NCI-H69 (cell line): ENCODE measurements around the gene PKP4.

Source experiments
- DNase-seq: peaks from one replicate; lab custom pipeline; 2025; lab: John Stamatoyannopoulos, UW

Gene PKP4

DNA sequence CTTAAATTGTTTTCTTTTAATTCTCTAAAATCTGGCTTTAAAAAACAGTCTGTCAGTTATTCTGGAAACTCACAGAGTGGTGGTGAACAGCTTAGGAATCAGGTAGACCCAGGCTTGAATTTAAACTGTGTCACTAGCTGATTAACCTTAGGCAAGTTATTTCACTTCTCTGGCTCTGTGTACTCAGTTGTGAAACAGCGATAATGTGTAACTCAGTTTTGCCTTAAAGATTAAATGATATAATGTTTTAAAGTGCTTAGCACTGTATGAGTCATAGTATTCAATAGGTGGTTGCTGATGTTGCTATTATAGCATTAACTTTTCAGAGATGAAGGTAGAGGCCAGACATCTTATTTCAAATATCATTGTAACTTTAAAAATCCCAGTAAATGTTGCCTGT is 40.7 kb downstream of the PKP4 start:
- no peak for DNase-seq

DNA sequence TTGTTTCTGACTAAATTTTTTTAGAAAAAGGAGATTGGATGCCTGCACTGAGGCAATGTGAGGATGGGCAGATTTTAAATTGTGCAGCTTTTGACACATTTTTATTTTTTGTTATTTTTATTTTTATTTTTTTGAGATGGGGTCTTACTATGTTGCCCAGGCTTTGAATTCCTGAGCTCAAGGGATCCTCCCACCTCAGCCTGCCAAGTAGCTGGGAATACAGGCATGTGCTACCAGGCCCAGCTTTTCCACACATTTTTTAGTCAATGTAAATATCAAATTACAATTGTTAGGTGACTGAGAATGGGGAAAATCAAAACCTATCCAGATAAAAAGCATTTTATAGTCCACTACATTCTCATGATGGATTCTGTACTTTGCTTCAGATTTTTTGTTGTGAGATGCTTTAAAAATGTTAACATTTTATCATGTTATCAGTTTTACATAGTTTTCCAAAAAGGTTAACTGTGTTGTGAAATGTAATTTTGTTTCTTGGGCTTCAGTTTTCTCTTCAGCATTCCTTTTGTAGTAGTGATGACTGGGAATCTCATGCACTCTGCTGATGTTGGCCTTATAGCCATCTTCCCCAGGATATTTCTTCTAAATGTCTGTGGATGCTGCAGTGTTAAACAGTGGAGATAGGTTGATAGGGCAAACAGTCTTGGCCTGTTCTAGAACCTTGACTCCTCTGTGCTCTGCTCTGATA is 41.4 kb downstream of the PKP4 start:
- DNase-seq: no peak

DNA sequence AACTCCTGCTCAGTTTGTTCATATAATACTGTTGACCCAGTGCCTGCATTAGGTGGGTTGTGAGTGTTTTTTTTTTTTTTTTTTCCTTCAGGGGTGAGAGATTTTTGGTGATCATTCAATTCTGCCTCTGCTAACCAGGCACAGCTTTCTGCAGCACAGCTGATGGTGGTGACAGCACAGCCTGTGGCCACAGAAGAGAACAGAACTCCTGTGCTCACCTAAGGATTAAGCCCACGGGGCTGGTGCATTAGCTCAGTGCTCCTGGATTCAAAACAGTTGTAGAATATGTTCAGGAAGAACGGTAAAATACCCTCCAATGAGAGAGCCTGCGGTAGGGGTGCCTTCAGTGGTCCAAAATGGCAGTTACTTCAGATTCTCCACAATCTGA is 42.0 kb downstream of the PKP4 start:
- no peak for DNase-seq

DNA sequence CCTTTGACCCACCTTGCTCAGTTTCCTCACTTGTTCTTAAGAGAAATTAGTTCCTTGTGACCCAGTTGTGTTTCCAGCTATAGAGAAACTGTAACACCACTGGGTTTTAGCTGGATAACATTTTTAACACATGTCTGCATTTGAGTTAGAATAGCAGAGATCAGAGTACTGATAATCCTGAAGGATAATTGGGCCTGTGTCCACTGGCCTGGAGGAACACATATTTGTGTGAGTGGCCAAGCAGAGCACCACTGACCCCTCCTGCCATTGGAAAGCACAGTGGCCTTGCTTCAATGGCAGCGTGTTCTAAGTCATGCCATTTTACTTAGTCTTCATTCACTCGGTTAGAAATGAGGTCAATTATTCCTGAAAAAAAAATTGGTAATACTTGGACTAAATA is 42.6 kb downstream of the PKP4 start:
- no peak for DNase-seq

DNA sequence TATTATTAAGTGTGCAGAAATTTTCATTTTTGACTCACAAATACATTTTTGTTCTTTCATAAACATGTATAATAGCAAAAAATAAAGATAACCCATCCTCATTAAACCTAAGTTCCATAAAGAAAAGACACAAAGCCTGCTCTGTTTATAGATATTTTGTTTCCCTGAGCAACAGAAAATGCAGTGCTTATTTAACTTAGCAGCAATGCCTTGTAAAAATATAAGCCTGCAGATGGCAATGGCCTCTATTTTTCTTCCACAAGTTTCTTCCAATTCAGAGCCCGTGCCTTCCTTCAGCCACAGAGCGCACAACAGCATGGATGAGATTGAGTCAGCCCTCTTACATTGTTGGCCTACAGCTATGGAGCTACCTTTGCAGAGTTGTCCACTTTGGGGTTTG is 43.6 kb downstream of the PKP4 start:
- no peak for DNase-seq

DNA sequence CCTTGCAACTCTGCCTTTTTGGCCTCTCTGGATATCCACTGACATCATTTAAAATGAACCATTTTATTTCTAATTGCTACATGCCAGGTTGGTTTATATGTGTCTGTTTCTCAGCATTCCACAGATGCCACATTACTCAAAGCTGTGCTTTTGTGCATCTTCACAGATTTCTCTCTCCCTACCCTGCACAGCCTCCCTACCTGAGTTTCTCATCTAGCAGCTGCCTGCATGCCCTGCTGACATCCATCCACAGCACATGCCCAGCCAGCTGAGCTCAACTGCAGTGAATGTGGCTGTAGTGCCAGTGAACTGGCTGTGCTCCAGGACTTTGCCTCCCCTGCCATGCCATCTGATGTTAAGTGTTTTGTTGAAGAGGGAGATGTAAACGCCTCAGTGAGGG is 44.5 kb downstream of the PKP4 start:
- peak; percentile 82 for DNase-seq

DNA sequence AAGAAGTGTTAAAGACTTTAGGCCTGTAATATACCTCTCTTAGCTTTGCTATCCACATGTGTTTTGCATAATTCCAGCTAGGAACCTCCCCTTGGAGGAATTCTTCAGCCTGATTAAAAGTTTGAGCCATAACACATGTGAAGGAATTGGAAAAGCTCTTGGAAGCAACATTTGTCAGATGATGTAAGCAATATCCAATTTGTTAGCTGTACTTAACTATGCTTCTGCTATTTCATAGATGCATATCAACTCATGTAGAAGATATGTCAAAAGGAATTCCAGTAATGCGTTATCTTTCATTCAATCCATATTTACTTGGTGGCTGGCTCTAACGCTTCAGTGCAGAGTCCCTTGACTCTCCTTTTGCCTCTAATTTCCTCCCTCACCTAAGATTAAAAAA is 46.2 kb downstream of the PKP4 start:
- no peak for DNase-seq

DNA sequence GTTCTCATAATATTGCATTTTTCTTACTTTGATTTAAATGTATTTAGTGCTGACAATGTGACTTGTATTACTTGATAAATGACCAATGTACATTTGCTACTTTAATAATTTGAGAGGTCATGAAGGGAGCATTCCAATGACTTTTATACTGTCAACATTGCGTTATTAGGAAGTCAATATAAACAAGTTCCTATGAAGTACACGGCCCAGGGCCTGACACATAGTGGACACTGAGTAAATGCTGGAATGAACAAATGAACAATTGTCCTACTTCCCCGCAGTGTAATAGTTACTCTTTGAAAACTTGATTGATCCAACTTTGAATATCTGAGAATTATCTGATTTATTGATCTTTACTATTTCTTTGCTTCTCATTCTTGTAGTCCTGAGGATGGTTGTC is 47.3 kb downstream of the PKP4 start:
- no peak for DNase-seq

DNA sequence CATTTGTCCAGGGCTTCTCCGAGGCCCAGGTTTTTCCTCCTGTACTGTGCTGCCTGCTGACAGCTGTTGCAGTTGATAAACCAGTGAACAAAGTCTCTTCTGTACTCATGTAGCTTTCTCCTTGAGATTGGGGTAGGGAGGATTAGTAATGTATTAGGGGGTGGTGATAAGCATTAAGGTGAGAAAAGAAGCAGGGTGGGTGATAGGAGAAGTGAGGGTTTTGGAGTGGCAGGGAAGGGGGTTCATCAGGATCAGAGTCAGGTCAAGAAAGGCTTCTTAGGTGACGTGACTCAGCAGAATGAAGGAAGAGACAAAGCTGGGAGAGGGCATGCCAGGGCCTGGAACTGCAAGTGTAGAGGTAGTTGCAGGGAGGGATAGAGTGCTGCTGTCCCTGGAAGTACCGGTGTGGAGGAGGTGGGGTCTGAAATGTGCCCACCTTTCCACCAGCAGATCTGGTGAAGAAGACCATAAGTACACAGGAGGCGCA is 48.7 kb downstream of the PKP4 start:
- DNase-seq: no peak

DNA sequence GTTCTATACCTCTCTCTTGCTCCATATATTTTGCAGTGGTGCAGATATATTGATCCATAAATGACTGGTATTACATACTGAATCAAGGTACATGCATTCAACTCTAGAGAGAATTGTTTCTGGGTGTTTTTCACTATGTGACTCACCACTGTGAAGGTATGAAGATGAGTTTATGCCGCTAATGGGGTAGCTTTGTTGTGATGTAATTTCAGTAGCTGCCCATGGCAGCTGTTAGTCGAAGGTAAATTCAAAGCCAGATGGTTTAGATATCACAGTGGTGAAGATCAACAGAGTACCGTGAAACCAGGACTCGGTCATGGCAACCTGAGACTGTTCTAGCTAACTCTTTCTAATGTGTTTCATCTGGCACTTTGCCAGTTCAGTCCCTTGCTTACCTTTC is 50.4 kb downstream of the PKP4 start:
- peak; percentile 82 for DNase-seq

DNA sequence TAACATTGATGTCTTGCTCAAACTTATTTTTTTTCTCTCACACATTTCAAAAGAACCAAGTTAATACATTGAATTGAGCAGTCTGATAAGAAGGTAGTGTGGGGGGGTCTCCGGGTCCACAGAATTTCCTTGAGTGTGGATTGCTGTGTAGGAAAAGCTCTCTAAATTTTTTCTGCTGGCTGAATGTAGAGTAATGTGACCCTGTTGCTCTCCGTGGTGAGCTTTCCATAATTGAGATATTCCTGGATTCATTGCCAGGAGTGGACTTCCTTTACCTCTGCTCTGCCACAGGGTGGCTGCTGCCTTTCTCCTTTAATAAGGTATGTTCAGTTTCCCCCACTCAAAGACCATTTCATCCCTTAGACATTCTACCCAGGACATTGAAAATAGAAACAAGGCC is 50.9 kb downstream of the PKP4 start:
- DNase-seq: peak; percentile 25

DNA sequence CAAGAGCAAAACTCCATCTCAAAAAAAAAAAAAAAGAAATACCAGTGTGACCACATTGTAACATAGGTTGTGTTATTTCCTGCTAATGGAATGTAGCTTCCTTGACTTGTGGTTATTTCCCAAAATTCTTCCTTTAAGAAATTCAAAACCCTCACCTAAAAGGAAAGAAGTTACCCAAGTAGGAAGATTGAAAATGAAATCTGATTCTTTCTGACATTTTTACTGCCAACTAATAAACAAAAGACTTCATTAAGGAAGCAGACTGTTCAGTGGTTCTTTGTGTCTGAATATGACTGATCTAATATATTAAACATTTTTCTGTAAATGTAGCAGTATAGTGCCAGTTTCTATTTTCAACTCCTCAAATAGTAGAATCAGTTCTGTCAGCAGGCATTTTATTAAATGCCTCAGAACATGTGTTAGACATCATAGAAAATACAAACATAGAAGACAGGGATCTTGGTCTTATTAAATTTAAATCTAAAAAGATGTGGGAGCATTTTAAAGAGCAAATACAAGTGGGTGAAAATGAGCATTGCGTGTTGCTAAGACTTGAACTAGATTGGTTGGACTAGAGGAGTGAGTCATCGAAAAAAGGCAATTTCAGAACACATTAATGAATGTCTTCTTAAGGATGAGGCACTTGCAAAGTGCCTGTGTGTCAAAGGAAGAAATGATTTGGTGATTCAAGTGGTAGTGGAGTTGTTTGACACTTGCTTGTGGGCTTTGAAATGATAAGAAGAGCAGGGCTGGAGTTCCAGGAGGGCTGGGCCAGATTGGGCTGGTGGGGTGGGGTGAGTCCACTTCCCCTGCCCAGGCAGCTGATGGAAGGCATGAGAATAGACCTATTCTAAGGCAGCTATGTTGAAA is 53.4 kb downstream of the PKP4 start:
- DNase-seq: no peak

DNA sequence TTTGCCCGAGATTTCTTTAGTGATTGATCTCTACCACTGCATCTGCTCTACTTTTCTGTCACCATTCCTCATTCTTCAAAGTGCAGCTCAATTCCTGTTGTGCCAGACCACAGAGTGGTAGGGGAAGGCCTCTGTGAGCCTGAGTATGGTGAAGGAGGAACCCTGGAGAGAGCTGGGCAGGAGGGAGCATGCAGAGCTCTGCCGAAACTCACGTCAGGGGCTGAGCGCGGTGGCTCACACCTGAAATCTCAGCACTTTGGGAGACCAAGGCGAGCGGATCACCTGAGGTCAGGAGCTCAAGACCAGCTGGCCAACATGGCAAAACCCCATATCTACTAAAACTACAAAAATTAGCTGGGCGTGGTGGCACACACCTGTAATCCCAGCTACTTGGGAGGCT is 54.1 kb downstream of the PKP4 start:
- no peak for DNase-seq

DNA sequence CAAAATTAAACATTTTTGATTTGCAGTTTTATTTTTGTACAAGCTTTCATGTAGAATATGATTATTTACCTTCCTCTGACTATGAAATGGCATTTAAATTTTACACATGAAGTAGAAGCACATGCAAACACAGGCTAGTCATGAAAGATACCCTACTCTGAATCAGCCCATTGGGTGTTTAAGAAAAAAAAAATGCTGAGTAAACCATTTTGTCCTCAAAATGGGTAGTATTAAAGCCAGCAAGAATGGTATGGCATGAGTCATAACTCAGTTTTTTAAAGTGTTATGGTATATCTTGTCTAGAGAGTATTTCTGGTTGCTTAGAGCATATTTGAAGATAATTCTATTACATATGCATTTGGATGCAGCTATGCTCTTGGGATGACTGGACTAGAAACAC is 55.0 kb downstream of the PKP4 start:
- DNase-seq: no peak

DNA sequence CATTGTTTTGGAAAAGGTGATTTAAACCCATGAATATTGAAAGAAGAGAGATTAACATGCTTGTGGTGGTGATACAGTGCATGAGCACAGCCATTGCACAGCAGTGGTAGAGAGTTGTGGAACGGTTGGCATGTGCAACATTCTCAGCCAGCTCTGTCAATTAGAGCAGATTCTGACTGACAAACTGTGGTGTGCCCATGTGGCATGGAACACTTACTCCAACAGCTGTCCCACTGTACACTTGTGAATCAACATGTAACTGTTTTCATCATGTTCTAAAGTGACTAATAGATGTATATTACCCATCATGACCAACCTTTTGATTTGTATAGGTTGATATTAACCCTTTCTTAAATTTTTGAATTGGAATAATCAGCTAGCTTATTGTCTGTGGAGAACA is 55.6 kb downstream of the PKP4 start:
- DNase-seq: peak; percentile 47

DNA sequence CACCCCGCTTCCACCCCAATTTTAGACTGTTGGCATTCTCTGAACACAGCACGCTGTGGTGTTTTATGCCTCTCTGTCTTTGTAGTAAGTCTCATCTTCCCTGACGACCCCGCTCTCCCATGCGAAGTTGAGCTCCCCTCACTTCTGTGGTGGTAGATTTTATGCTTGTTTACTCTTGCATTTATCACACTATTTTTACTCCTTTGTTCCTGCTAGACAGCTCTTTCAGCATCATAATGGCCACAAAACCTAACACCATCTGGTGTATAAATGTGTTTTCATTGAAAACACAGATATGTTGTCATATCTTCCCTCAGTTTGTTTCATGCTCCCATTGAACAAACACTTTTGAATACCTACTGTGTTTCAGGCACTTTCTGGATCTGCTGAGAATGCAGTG is 57.1 kb downstream of the PKP4 start:
- DNase-seq: peak; percentile 86

DNA sequence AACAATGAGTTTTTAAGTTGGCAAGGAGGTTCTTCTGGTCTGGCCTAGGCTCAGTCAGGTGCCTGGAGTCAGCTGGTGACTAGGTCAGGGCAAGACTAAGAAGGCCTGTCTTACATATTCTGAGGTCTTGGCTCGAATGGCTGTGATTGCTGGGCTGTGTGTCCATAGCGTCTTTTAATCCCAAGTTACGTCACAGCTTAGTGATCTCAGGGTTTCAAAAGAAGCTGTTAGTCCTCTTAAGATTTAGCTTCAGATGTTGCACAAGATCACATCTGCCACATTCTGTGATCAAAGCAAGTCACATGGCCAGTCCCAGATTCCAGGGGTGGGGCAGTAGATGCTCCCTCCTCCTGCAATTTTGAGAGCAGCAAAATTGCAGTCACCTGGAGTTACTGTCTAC is 61.3 kb downstream of the PKP4 start:
- peak; percentile 24 for DNase-seq

DNA sequence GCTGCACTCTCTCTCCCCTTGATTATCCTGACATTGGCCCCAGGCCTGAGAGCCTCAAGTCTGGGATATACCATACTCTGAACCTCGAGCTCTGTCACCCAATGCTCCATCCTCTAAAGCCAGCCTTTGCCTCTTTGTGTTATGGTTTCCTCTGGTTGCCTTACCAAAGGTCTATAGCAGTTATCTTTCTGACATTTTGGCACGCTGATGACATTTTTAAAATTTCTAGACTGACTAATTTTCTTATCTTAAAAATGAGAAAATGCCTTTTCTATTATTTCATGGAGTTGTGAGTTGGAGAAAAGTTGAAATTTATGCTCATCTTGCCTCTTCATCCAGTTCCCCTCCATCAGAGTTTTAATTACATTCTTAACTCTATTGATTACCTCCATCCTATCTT is 62.7 kb downstream of the PKP4 start:
- DNase-seq: no peak

DNA sequence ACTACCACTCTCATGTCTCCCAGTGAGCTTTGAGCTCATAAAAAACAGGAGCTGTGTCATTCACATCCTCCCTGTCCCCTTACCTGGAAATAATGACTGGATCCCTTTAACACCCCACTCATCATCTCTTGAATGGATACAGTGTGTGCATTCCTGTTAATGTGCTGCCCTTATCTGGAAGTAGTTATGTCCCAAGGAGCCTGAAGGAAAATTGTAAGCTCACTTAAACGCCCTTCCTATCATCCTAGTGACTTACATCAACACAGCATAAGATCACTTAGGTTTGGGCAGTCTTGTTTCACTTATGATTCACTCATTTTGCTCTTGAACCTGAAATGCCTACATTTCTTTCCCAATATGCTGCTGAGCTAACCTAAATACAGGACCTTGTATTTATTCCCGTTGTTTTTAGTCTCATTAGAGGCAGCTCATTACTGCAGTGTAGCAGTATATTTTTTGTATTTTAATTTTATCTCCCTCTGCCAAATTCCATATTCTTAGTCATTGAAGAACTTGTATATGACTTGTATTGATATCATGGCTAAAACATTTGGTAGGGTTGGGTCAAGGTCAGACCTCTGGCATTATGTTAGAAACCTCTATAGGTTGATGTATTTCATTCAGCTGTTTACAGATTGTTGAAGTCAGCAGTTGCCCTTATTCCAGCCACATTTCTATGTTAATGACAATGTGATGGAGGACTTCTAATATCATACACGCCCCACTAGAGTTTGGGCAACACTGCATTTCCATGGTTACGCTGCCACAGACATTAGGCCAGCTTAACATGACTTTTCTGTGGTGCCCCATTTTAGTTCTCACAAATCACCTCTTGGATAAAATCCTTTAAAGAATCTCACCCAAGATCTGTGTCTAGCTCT is 72.9 kb downstream of the PKP4 start:
- DNase-seq: no peak

DNA sequence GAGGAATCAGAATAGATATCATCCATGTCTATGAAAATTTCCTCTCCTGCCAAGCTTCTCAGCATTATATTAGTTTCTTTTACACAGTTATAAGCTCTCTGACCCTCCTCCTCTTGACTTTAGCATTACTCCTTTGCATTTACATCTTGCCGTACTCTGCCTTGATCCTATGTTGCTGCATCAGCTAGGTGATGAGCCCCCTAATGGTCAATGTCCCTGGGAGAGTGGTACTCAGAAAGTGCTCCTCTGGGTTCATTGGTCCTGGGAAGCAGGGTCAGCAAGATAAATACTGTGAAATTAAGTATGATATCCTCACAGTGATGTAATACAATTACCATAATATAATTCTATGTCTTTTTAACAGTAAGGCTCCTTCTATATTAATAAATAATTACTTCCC is 74.1 kb downstream of the PKP4 start:
- no peak for DNase-seq

DNA sequence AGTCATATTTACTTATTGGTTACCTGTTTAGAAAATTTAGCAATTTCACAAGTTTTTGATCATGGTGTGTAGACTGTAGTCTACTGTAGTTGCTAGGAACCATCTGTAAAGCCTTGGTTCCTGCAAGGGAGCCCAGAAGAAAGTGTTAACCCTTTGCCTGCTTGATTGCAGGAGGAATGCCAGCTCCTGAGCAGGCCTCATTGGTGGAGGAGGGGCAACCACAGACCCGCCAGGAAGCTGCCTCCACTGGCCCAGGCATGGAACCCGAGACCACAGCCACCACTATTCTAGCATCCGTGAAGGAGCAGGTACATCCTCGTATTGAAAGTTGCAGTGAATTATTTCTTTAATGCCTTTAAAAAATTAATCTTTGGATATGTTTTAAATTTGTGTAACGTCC is 76.3 kb downstream of the PKP4 start:
- no peak for DNase-seq

DNA sequence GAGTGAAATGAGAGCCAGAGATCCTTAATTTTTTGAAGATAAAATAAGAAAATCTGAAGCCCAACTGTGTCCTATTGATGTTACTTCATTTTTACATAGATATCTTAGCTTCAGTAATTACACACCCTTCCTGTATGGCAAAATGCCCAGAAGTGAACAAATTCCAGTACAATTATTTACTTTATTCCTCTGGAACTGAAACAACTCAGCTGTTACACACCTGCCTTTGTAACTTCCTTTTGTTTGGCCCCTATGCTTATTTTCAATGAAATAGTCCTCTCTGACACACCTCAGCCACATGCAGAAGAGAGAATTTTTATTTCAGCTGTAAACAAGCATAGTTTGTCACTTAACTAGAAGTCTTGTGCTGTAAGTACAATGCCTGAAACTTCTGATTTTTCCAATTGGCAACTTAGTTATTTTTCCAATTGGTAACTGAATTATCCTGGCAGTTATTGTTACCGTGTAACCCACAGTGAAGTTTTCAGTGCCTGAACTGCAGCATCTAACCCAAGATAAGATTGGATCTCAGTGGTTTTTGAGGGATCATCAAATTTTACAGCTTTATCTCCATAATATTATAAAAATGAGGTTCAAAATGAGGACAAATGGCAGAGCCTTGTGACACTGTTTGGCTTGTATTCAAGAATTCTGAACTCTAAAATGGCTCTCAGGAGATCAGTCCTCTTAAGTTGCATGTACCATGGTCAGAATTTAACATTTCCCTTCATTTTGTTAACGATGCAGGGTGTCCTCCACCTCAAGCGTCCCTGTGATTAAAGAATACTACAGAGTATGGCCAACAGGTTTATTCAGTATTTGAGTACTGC is 82.6 kb downstream of the PKP4 start:
- peak; percentile 86 for DNase-seq
